ENCODE results near the gene GJB5.

GRCh38 chr1:34806396-34806795, 51.5 kb downstream of the GJB5 start:
- TF ChIP-seq CTCF (IDR thresholded peaks at IDR 0.05) = no peak
- no peak for TF ChIP-seq POLR2AphosphoS5 (IDR thresholded peaks at IDR 0.05)
- TF ChIP-seq POLR2A (IDR thresholded peaks at IDR 0.05) = no peak

Data from breast epithelium (tissue), 3 donors.